ENCODE results near the gene SPATA7.

Gene SPATA7

DNA sequence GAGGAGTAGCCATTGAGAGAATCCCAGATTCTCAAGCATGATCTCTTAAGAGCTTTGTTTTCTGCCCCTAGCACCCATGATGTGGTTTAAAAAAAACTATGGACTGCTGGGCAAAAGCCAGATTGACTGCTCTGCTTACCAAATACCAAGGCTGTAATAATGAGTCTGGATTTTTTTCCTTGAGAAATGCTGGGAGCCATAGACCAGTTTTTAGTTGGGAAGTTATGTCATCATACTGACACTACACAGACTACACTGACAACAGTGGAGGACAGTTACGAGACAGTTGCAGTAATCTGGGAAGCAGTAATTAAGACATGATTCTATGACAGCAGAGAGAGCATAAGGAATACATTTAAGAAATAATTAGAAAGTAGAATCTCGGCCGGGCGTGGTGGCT lies 35.8 kb downstream of the SPATA7 start:
- DNase-seq, result no peak

DNA sequence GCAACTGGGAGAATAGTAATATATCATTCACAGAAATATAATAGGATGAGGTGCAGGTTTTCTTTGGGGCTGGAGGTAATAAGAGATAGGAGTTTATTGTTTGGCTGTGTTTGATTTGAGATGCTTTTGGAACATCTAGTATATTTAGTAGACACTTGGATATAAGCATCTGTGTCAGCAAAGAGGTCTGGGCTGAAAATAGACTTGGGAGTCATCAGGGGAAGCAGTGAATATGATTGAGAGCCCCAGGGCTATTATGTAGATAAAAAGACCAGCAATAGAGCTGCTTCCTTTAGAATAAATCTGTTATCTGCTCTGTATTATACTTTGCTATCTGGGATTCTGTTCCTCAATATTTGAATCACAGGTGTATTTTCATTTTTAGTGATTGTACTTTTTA lies 36.6 kb downstream of the SPATA7 start:
- DNase-seq, result no peak

DNA sequence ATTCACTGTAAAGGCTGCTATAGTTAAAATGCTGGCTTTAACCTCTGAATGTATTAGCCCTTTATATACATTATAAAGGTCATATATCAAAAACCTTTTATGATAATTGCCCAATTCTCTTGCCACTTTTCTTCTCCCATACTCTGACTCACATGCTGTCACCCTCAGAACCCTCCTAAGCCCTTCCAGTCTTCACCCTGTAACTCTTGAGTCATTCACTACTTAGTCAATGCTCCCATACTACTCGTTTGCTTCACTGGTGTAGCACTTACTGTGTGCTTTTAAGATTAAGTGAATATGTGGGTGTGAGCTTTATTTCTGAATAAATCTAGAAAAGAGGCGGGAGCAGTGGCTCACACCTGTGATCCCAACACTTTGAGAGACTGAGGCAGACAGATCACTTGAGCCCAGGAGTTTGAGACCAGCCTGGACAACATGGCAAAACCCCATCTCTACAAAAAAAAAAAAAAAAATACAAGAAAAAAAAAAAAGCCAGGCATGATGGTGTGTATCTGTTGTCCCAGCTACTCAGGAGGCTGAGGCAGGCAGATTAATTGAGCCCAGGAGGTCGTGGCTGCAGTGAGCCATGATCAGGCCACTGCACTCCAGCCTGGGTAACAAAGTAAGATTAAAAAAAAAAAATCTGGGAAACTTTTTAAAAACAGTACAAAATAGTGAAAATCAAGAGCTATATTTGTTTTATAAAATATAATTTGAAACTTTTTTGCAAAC lies 37.6 kb downstream of the SPATA7 start:
- no peak for DNase-seq

DNA sequence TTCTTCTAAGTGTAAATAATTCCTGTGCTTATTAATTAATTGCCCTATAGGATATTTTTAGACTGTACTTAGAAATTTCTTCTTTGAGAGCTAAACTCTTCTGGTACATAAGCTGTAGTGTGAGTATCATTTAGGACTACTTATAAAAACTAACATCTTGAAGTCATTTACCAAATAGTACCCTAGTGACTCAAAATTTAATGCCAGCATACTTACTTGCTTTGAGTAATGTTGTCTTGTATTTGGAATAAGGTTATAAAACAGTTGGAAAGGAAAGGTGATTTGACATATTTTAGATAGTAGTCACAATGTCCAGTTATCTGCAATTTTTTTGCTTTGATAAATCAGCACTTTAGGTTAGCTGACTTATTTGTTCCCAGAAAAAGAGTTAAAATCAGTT lies 39.1 kb downstream of the SPATA7 start:
- DNase-seq, result no peak

DNA sequence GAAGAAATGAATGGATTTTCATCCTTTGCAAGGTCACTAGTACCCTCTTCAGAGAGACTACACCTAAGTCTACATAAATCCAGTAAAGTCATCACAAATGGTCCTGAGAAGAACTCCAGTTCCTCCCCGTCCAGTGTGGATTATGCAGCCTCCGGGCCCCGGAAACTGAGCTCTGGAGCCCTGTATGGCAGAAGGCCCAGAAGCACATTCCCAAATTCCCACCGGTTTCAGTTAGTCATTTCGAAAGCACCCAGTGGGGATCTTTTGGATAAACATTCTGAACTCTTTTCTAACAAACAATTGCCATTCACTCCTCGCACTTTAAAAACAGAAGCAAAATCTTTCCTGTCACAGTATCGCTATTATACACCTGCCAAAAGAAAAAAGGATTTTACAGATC lies 40.8 kb downstream of the SPATA7 start:
- DNase-seq, result no peak

DNA sequence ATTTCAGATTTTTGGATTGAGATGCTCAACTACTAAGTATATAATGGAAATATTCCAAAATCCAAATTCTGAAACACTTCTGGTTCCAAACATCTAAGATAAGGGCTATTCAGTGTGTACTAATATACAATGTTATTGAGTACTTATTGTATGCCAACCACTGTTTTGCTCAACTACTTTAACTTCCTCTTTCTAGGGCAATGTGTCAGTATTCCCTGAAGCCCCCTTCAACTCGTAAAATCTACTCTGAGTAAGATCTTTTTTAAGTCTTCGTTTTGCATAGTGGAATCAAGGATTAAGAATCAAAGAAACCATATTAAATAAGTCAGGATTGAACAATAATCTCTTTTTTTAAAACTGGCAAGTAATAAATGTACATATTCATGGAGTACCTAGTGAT lies 45.5 kb downstream of the SPATA7 start:
- DNase-seq, result no peak

DNA sequence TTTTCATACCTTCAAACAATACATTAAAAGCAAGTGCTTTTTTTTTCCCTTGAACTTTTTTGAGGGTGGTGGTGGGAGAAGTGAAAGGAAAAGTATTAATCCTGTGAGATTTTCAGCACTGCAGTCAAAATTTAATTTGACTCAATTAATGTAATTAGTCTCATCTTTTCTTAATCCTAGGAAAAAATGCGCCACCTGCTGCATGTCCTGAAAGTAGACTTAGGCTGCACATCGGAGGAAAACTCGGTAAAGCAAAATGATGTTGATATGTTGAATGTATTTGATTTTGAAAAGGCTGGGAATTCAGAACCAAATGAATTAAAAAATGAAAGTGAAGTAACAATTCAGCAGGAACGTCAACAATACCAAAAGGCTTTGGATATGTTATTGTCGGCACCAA lies 52.2 kb downstream of the SPATA7 start:
- no peak for DNase-seq

DNA sequence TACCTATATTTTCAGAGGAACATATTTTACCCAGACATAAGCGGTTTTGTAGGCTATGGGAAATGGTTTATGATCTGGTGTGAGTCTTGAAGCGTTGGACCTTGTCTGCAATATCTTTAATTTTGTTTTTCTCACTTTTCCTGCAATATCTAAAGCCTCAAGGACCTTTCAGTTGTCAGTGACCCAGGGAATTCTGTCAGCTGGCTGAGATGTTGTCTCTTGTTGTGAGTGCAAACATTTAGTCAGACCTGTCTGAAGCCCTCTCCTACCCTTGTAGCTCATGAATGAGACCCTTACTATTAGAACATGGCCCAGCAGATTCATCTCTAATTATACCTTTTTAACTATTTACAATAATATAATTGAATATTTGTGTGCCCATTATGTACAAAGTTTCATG lies 53.6 kb downstream of the SPATA7 start:
- DNase-seq, result no peak

DNA sequence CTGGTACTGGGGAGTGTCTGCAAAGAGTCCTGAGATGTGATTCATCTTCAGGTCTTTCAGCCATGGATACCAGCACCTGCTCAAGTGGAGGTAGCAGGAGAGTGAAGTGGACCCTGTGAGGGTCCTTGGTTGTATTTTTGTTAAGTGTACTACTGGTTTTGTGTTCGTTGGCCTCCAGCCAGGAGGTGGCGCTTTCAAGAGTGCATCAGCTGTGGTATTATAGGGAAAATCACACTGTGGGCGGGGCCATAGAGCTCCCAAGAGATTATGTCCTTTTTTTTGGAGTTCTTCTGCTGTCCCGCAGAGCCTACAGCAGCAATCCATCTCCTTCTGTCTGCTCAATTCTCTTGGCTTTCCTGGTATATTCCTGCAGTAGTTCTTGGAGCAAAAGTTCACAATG lies 66.8 kb downstream of the SPATA7 start:
- no peak for DNase-seq

DNA sequence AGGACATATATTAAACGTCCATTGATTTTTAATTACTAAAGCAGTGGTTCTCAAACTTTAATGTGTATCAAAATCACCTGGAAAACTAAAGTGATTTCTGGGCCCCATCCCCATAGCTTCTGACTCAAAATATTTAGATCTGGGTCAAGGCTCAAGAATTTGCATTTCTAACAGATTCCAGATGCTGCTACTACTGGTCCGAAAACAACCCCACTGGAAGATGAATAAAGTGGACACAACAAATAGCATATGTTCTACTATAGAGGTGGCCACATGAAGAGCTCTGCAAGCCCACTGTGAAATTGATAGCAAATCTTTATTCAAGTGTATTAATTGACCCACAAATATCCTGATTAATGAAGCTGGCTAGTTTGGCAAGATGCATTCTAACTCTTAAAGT lies 69.4 kb downstream of the SPATA7 start:
- no peak for DNase-seq

DNA sequence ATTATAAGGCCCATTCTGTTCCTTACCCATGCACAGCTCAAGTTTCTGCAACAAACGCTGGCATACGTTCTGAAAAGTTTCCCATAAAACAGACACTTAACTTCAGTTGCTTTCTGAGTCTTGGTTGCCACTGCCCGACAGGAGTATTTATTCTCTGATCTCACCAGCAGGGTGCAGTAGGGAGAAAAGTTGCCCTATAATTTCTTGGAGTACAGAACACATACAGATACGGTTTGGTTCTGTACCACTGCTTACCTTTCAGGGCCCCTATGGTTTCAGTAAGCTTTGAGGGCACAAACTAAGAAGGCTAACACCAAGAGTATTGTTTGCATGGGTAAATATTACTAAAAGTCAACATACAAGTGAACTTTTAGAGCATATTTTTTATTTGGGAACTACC lies 77.9 kb downstream of the SPATA7 start:
- DNase-seq, result peak in 1 of 5 donors; percentile 14

DNA sequence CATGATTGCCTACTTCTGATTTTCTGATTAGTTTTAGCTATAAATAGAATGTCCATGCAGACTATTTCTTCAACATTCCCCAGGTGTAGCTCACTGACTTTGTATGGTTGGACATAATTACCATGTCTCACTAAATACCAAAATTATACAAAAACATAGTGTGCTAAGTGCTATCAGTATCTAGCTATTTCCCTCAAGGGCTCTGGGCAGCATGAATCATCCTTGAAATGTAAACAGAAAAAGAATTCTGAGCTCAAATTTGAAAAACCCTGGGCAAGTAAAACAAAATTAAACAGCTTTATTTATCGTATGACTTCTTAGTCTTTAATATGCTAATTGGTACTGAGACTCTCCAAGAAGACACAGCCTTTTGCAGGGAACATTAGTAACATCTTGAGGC lies 82.9 kb downstream of the SPATA7 start:
- no peak for DNase-seq

DNA sequence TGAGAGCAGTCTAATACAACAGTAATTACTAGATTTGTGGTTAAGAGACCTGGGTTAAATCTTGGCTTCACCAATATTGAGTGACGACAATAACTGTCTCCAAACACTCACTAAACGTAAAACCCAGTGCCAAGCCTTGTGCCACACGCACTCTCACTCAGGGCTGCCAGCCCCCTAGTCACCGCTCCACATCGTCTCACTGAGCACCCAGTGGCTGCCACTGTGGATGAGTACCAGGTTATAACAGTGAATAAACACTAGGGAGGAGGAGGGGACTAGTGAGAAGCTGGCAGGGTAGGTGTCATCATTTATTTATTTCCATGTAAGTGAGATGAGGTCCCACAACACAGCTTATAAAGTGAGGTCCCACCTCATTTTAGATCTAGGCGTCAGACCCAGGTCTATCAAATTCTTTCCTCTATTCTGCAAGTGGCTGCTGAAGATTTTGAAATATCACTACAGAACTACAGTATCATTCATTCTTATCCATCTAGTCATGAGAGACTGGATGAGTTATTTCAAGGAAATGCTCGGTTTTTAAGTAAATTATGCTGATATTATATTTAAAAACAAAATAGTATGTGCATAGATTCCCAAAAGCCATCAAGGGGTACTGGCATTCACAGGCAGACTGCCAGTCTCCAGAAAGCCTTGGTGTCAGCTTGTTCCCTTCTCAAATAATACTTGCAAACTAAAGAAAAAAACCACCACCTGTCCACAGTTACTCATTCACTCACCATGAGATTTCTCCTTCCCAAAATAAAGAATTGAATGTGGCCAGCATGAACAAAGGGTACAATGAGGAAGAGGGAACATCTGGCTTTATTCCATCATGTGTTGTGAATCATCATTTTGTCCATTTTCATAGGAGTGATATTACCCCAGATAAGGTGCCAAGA lies 85.3 kb downstream of the SPATA7 start:
- DNase-seq, result no peak

DNA sequence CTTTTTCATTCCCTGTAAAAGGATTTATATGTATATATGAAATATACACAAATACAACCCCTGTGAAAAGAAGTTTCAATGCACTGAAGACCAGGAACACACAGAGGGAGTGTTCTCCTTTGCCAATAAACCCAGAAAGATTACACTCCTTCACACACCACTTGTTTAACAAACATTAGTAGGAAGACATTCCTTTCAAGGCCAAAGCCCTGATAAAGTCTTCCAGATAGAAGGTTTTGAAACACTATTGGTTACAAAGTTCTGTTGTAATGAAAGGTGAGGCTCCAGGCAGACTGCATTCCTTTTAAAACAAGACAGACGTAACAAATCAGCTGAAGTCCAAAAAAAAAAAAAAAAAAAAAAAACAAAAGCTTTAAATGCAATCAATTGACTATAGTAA lies 88.3 kb downstream of the SPATA7 start:
- no peak for DNase-seq

DNA sequence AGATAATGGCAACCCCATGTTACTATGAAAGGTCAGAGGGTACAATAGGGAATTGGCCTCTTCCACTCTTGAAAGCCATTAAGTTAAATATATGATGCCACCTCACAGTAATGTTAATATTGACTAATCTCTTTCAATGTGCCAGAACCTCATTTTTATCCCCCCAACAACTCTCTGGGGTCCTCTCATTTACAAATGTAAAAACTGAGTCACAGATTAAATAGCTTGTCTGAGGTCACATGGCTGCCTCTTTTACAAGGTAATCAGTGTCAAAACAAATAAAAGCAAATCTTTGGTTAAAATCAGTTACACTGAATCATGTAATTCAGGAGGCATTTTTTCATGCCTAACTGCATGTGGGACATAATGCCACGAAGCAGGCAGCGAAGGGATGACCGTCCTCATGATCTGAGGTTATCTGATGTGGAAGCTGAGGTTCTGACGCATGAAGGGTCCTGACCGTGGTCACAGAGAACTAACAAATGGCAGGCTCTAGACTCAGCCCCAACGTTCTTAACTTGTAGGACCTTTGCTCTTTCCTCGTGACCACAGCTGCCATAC lies 90.8 kb downstream of the SPATA7 start:
- no peak for DNase-seq

DNA sequence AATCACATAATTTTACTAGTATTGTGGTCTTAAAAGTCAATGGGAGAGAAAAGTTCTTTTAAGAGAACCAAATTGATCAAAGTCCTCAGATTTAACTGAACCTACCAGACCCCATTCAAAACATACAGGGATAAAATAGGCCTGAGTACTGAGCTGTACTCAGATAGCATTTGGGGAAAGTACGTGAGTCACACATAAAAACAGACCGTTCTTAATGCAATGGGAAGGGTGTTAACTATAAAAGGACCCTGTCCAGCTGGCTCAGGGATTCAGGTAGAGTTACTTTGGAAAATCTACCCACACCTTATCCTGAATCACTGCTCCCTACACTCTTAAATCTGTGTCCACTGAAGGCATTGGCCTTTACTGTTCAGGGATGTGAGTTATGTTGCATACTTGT lies 91.4 kb downstream of the SPATA7 start:
- no peak for DNase-seq

DNA sequence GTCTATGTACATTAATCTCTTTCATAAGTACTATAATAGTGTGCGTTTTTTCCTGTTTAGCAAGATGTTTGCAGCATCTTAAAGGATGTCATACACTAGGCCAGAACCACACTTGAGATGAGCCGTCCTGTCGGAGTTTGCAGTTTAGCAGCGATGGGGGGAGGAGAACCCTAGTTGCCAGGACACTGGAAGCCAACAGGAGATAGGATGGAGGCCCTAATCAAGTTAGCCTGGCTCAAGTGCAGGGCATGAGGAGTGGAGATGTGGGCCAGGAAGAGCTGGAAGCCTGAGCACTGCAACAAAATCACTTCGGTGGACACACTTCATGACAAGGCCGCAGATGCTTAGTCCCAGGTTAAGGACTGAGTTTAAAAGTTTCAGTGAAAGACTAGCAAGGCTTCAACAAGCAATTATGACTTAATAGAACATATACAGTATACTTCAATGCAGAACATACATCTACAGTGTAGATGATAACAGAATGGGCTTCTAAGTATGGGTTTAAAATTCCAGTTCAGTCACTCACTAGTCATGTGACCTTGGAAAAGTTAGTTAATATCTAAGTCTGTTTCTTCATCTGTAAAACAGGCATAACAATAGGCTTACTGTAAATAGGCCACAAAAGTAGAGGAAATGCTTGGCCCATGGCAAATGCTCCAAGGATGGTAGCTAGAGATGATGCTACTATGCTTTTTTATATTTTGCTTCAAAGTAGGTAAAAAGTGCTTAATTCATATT lies 92.2 kb downstream of the SPATA7 start:
- DNase-seq, result no peak

DNA sequence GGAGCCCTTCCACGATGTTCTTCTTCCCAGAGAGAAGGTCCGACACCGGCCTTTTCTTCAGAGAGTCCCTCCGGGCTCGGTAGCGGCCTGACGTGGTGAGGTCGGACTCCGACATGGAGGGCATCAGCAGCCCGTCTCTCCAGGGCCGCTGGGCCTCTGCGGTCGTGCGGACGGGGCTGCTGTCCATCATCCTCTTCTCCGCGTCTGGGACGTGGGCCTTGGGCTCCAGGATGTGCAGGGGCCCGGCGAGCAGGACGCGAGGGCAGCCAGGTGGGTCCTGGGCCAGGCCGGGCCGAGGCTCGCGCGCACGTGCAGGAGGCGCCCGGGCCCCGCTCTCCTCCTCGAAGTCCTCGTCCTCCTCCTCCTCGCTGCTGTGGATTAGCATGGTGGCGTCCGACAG lies 93.5 kb downstream of the SPATA7 start:
- DNase-seq, result no peak

DNA sequence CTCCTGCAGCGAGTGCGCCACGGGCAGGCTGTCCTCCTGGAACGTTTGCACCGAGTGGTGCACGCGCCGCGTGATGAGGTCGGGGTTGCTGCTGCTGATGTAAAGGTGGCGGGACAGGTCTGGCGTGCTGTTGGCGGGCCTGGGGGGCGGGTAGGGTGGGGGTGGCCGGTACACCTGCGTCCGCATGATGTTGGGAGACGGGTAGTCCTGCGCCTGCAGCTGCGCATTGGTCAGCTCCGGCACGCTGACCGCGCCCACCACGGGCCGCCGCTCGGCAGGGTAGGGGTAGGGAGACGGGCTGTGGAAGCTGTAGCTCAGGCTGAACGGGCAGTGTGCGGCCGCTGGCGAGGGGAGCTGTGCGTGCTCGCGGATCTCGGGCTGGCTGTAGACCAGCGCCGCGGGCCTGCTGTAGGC lies 94.1 kb downstream of the SPATA7 start:
- no peak for DNase-seq

DNA sequence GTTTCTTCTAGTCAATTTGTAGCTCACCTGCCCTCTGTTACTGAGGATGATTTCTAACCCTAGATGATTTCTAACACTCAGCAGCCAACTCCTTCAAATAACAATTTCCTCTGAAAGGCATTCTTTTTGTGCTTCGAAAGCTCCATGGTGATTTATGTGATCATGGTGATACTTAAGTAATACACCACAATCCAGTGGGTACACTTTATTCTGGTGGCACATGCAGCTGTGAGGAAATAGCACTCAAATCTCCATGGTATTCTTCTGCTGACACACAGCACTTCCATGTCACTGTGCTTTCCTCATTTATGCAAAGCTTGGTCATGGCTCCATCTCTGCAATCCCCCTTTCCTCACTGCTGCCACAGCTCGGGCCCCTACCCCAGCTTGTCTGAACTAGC lies 95.6 kb downstream of the SPATA7 start:
- DNase-seq, result no peak

DNA sequence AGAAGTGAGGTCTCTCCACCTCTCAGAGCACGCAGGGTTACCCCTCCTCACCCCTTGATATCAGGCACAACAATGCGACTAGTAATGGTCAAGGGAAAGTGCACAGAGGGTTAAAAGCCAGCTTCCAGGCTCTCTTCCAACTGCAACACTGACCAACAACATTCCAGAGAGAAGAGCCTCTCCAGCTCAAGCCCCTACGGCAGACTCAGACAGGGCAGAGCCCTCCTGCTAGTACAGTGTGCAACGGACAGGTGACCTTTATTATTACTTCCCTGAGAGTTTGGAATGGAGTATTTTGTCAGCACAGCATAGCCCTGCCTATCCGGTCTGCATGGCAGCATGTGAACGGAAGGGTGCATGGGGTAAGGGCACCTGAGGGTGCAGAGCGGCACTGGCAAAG lies 96.3 kb downstream of the SPATA7 start:
- DNase-seq, result no peak

DNA sequence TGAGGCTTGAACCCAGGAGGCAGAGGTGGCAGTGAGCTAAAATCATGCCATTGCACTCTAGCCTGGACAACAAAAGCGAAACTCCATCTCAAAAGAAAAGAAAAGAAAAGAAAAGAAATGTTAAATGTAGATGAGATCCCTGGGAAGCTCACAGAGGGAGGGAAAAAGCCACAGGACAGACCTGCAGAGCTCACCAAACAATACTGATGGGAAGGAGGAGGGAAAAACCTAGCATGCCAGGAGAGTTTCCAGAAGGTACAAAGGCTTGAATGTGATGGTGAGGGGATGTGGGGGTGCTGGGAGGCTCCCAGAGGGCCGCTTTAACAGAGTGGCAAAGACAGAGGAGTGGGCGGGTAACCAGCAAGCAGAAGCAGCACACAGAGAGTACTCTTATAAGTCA lies 97.1 kb downstream of the SPATA7 start:
- DNase-seq, result no peak

Measured in T-helper 1 cell (primary cell).